Smooth muscle cell (in vitro differentiated cells): ENCODE data around the gene OSBP. TPM values are rescaled to one million over a fixed set of nuclear protein-coding genes. Genes with fewer than 3 reads are reported as not detected.
A peak's percentile ranks its signal among the peaks of the same experiment; 100 is the strongest.

Experiments
- DNase-seq: peaks from one replicate; lab custom pipeline; 2025; ENCODE audit not compliant: unreplicated experiment; lab: John Stamatoyannopoulos, UW
- H2AFZ ChIP-seq: fragments of 200-600 bp; sonication (generic); 2 replicates; pipeline ENCODE4 v1.6.0; 2016; ENCODE audit warnings: antibody characterized with exemption, low read depth, mild to moderate bottlenecking
- H3F3A ChIP-seq: fragments of 200-600 bp; sonication (generic); 2 replicates; pipeline ENCODE4 v1.6.0; 2017; ENCODE audit warnings: antibody characterized with exemption, low read depth
- H3K27ac ChIP-seq: fragments of 200-600 bp; sonication (generic); 2 replicates; pipeline ENCODE4 v1.5.1; 2016; ENCODE audit warnings: low read depth, mild to moderate bottlenecking
- H3K27me3 ChIP-seq: fragments of 200-600 bp; sonication (generic); 2 replicates; pipeline ENCODE4 v1.6.1; 2016; ENCODE audit warnings: low read depth, mild to moderate bottlenecking
- H3K36me3 ChIP-seq: fragments of 200-600 bp; sonication (generic); 2 replicates; pipeline ENCODE4 v1.5.1; 2016; ENCODE audit warnings: low read depth
- H3K4me1 ChIP-seq: fragments of 200-600 bp; sonication (generic); 2 replicates; pipeline ENCODE4 v1.5.1; 2016; ENCODE audit warnings: low read depth
- H3K4me2 ChIP-seq: fragments of 200-600 bp; sonication (generic); 2 replicates; pipeline ENCODE4 v1.6.0; 2016; ENCODE audit warnings: mild to moderate bottlenecking
- H3K4me3 ChIP-seq: fragments of 200-600 bp; sonication (generic); 2 replicates; pipeline ENCODE4 v1.5.1; 2016; ENCODE audit warnings: mild to moderate bottlenecking
- H3K79me2 ChIP-seq: fragments of 200-600 bp; sonication (generic); 2 replicates; pipeline ENCODE4 v1.6.0; 2016; ENCODE audit warnings: low read depth, mild to moderate bottlenecking
- H3K9ac ChIP-seq: fragments of 200-600 bp; sonication (generic); 2 replicates; pipeline ENCODE4 v1.6.0; 2016; ENCODE audit warnings: low read depth
- H3K9me3 ChIP-seq: fragments of 200-600 bp; sonication (generic); replicated peaks from 2 replicates; pipeline ENCODE4 v1.5.1; 2016; ENCODE audit warnings: low read depth
- H4K20me1 ChIP-seq: fragments of 200-600 bp; sonication (generic); 2 replicates; pipeline ENCODE4 v1.6.0; 2016; ENCODE audit warnings: low read depth
- WGBS: methylation state at CpG from one replicate; pipeline ENCODE4 v1.1.7; 2016; ENCODE audit warnings: low lambda C conversion rate; 5-methylcytosine and 5-hydroxymethylcytosine counted together
- polyA plus RNA-seq: library from polyadenylated mRNA; unstranded; fragments of >200 nt; fragmentation: Nextera tagmentation; extraction: Ambion mirVana; gene quantifications from 2 replicates; pipeline ENCODE4 v1.2.1, GENCODE V29; 2016
- total RNA-seq: library from RNA; depleted of rRNA; stranded (reverse); fragments of >200 nt; gene quantifications from 2 replicates; pipeline ENCODE4 v1.2.3, GENCODE V29; 2014
- TF ChIP-seq, protein P1 (sequence below): fragments of 200-600 bp; sonication (generic); IDR thresholded peaks from 2 replicates; pipeline ENCODE4 v1.5.1; 2017; ENCODE audit warnings: borderline replicate concordance, mild to moderate bottlenecking, antibody characterized with exemption; ENCODE audit not compliant: insufficient read depth, poor library complexity, severe bottlenecking

The OSBP gene
- total and polyA plus RNA-seq, 2 experiments from 2014 or later = 35.9 to 40.0 TPM

DNA sequence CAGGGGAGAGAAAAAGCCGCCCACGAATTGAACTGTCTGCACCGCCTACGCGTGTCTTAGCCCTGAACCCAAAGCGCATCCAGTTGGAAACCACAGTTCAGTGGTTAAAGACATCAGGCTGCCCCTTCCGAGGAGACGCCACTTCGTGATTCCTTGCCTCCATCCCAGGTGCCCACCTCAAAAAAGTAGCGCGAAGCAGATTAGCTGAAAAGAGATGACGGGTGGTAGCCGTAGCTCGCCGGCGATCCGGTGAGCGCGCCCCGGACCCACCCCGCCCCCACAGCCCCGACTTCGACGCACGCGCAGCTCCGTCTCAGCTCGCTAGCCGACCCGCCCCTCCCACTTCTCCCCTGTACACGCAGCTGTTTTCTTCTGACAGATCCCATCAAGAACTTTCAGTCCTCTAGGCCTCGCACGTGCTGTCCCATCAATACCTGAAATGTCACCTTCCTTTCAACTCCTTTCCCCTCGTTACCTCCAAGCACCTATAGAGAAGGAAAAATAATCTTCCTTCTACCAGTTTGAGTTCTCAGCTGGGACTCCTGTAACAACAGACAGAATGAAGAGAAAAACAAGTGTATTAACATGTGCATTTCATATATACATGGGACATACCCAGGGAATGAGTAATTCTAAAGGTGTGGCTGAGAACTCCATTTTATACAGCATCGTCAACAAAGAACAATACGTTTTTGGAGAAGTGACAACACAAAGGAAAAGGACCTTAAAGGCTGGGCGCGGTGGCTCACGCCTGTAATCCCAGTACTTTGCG, 54.7 kb downstream of the OSBP start:
- H3K36me3 ChIP-seq = no peaks in the 10 kb centered on the region
- peak overlapping the region; percentile 88 for H3K27ac ChIP-seq
- WGBS = 6% methylated on average over 40 of the region's 40 CpGs
- H3K9me3 ChIP-seq = no peaks in the 10 kb centered on the region
- no peaks in the 10 kb centered on the region for H4K20me1 ChIP-seq
- H3K4me2 ChIP-seq = peak overlapping the region; percentile 85
- DNase-seq = peak; percentile 53
- H3F3A ChIP-seq = peaks cover 36% of the 10 kb centered on the region
- no peaks in the 10 kb centered on the region for H3K79me2 ChIP-seq
- no peaks in the 10 kb centered on the region for H3K27me3 ChIP-seq
- peak overlapping the region; percentile 86 for H2AFZ ChIP-seq
- TF ChIP-seq, protein P1, sequence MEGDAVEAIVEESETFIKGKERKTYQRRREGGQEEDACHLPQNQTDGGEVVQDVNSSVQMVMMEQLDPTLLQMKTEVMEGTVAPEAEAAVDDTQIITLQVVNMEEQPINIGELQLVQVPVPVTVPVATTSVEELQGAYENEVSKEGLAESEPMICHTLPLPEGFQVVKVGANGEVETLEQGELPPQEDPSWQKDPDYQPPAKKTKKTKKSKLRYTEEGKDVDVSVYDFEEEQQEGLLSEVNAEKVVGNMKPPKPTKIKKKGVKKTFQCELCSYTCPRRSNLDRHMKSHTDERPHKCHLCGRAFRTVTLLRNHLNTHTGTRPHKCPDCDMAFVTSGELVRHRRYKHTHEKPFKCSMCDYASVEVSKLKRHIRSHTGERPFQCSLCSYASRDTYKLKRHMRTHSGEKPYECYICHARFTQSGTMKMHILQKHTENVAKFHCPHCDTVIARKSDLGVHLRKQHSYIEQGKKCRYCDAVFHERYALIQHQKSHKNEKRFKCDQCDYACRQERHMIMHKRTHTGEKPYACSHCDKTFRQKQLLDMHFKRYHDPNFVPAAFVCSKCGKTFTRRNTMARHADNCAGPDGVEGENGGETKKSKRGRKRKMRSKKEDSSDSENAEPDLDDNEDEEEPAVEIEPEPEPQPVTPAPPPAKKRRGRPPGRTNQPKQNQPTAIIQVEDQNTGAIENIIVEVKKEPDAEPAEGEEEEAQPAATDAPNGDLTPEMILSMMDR = no peak
- peaks cover 11% of the 10 kb centered on the region for H3K4me1 ChIP-seq
- peak overlapping the region; percentile 65 for H3K9ac ChIP-seq
- peak overlapping the region; percentile 68 for H3K4me3 ChIP-seq

DNA sequence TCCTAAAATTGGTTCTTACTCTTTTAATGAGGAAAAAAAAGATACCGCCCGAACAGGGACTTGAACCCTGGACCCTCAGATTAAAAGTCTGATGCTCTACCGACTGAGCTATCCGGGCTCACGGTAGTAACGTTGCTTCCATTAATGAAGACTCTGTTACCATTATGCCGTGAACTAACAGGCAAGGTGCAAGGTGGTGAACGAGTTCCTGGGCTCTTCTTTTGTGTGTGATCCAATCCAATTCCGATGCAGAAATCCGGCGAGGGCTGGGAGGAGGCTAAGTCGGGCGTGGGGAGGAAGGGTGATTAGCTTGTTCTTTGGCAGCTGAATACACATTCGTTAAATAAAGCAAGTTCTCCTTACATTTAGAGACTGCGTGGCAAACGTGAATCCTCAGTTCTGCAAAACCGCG, 55.3 kb downstream of the OSBP start:
- H3F3A ChIP-seq = peaks cover 39% of the 10 kb centered on the region
- peaks cover 11% of the 10 kb centered on the region for H3K4me1 ChIP-seq
- no peaks in the 10 kb centered on the region for H3K27me3 ChIP-seq
- peak overlapping the region; percentile 68 for H3K4me3 ChIP-seq
- H2AFZ ChIP-seq = peak overlapping the region; percentile 86
- H4K20me1 ChIP-seq = no peaks in the 10 kb centered on the region
- no peaks in the 10 kb centered on the region for H3K36me3 ChIP-seq
- peak overlapping the region; percentile 65 for H3K9ac ChIP-seq
- DNase-seq = peak; percentile 48
- peak overlapping the region; percentile 88 for H3K27ac ChIP-seq
- no peaks in the 10 kb centered on the region for H3K9me3 ChIP-seq
- H3K4me2 ChIP-seq = peak overlapping the region; percentile 85
- WGBS = under 1% methylated on average over 18 of the region's 18 CpGs
- no peaks in the 10 kb centered on the region for H3K79me2 ChIP-seq
- TF ChIP-seq, protein P1 = no peak

DNA sequence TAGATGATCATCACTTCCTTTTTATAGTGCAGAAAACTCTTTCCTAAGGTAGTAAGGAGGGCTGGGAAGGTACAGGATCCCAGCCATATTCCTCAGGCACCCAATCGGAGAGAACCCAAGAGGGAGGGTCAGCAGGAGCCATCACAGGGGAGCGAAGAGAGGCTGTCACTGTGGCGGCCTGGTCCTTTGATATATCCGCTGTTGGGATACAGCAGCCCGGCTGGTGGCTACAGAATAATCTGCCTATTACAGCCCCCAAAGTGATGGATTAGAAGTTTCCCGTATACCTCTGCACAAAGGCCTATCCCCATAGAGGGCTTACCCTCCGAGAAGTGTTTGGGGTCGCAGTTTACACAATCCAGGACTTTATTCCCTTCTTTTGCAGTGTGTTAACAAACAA, 55.7 kb downstream of the OSBP start:
- peaks cover 11% of the 10 kb centered on the region for H3K4me1 ChIP-seq
- DNase-seq = no peak
- H4K20me1 ChIP-seq = no peaks in the 10 kb centered on the region
- TF ChIP-seq, protein P1 = no peak
- H3K9me3 ChIP-seq = no peaks in the 10 kb centered on the region
- peak overlapping the region; percentile 85 for H3K4me2 ChIP-seq
- peak overlapping the region; percentile 58 for H2AFZ ChIP-seq
- H3K27ac ChIP-seq = peak overlapping the region; percentile 88
- no peaks in the 10 kb centered on the region for H3K36me3 ChIP-seq
- H3K9ac ChIP-seq = no peak overlapping the region
- no peaks in the 10 kb centered on the region for H3K79me2 ChIP-seq
- 34% methylated on average over 8 of the region's 8 CpGs for WGBS
- H3K4me3 ChIP-seq = peak overlapping the region; percentile 68
- H3F3A ChIP-seq = peaks cover 39% of the 10 kb centered on the region
- H3K27me3 ChIP-seq = no peaks in the 10 kb centered on the region
